Breast epithelium (tissue), 3 donors: ENCODE measurements around the gene E2F7.

Experiments
- POLR2A ChIP-seq: fragments of 450-650 bp; IDR thresholded peaks from one replicate; pipeline ENCODE4 v1.6.1; 2016; ENCODE audit warnings: antibody characterized with exemption, mild to moderate bottlenecking, moderate library complexity
- TF ChIP-seq, protein P1 (sequence below), 3 donors: fragments of 450-650 bp; IDR thresholded peaks; one replicate each; pipeline ENCODE4 v1.5.1; 2016 to 2017; ENCODE audit warnings: antibody characterized with exemption in 3 of 3, mild to moderate bottlenecking in 3 of 3, moderate library complexity in 3 of 3

GRCh38 chr12:77082021-77082420 is 16.7 kb upstream of the E2F7 start:
- TF ChIP-seq, protein P1, sequence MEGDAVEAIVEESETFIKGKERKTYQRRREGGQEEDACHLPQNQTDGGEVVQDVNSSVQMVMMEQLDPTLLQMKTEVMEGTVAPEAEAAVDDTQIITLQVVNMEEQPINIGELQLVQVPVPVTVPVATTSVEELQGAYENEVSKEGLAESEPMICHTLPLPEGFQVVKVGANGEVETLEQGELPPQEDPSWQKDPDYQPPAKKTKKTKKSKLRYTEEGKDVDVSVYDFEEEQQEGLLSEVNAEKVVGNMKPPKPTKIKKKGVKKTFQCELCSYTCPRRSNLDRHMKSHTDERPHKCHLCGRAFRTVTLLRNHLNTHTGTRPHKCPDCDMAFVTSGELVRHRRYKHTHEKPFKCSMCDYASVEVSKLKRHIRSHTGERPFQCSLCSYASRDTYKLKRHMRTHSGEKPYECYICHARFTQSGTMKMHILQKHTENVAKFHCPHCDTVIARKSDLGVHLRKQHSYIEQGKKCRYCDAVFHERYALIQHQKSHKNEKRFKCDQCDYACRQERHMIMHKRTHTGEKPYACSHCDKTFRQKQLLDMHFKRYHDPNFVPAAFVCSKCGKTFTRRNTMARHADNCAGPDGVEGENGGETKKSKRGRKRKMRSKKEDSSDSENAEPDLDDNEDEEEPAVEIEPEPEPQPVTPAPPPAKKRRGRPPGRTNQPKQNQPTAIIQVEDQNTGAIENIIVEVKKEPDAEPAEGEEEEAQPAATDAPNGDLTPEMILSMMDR (IDR thresholded peaks at IDR 0.05), result no peak
- no peak for TF ChIP-seq POLR2A
